HG03442 (cell line): ENCODE data around the gene SCN2B.
A peak's percentile ranks its signal among the peaks of the same experiment; 100 is the strongest.

Experiments
- ATAC-seq: cut with Tn5 transposase; IDR thresholded peaks from one replicate; pipeline ENCODE4 v1.9.1; 2021; ENCODE audit warnings: mild to moderate bottlenecking, moderate library complexity; ENCODE audit not compliant: unreplicated experiment

The SCN2B gene

GRCh38 chr11:118175993-118176777, at the start of gene SCN2B:
Gene SCN2B, minus strand, starts transcription at chr11:118176639. Its CDS starts 208 bp downstream, at chr11:118176431.
- no peak for ATAC-seq

- no peak for ATAC-seq
Observed at GRCh38 chr11:118224511-118225188, 48.2 kb upstream of the SCN2B start, which contains the start of gene JAML. Gene JAML, minus strand, starts transcription at chr11:118225011. Its CDS starts 10,145 bp downstream, at chr11:118214866.

GRCh38 chr11:118223992-118224391, 47.6 kb upstream of the SCN2B start:
- ATAC-seq: no peak

- ATAC-seq: no peak
Observed at GRCh38 chr11:118223570-118223969, 47.1 kb upstream of the SCN2B start.

GRCh38 chr11:118222437-118222836, 46.0 kb upstream of the SCN2B start:
- no peak for ATAC-seq

GRCh38 chr11:118221419-118221818, 45.0 kb upstream of the SCN2B start:
- no peak for ATAC-seq

GRCh38 chr11:118219732-118220131, 43.3 kb upstream of the SCN2B start:
- no peak for ATAC-seq

- no peak for ATAC-seq
Observed at GRCh38 chr11:118219244-118219643, 42.8 kb upstream of the SCN2B start.

- no peak for ATAC-seq
Observed at GRCh38 chr11:118217575-118217974, 41.1 kb upstream of the SCN2B start.

GRCh38 chr11:118216621-118217481, 40.4 kb upstream of the SCN2B start:
- peak; percentile 53 for ATAC-seq

GRCh38 chr11:118215765-118216164, 39.3 kb upstream of the SCN2B start:
- no peak for ATAC-seq

- ATAC-seq: no peak
Observed at GRCh38 chr11:118215262-118215661, 38.8 kb upstream of the SCN2B start.

- no peak for ATAC-seq
Observed at GRCh38 chr11:118214210-118214914, 37.9 kb upstream of the SCN2B start.

GRCh38 chr11:118213781-118214180, 37.3 kb upstream of the SCN2B start:
- ATAC-seq: no peak

GRCh38 chr11:118213201-118213600, 36.8 kb upstream of the SCN2B start:
- ATAC-seq: no peak

GRCh38 chr11:118212781-118213191, 36.3 kb upstream of the SCN2B start:
- no peak for ATAC-seq

GRCh38 chr11:118212131-118212725, 35.8 kb upstream of the SCN2B start:
- no peak for ATAC-seq

- no peak for ATAC-seq
Observed at GRCh38 chr11:118211006-118211405, 34.6 kb upstream of the SCN2B start.

GRCh38 chr11:118210323-118210722, 33.9 kb upstream of the SCN2B start:
- no peak for ATAC-seq

- no peak for ATAC-seq
Observed at GRCh38 chr11:118209033-118209432, 32.6 kb upstream of the SCN2B start.
